GM12864 (cell line): ENCODE data around the gene TMEM131L.

Experiments used
- DNase-seq: peaks from one replicate; pipeline ENCODE4 v3.0.0-alpha.2; 2011; ENCODE audit warnings: low read depth
- H3K4me3 ChIP-seq: 2 replicates; pipeline ENCODE4 v1.5.1; 2011; ENCODE audit warnings: mild to moderate bottlenecking, low read depth, low read length, control low read depth
- TF ChIP-seq, protein P1 (sequence below): IDR thresholded peaks from 2 replicates; pipeline ENCODE4 v1.5.1; 2011; ENCODE audit warnings: low read depth, mild to moderate bottlenecking, moderate library complexity, low read length, control low read depth, inconsistent platforms; ENCODE audit errors: missing control alignments

TMEM131L gene

DNA sequence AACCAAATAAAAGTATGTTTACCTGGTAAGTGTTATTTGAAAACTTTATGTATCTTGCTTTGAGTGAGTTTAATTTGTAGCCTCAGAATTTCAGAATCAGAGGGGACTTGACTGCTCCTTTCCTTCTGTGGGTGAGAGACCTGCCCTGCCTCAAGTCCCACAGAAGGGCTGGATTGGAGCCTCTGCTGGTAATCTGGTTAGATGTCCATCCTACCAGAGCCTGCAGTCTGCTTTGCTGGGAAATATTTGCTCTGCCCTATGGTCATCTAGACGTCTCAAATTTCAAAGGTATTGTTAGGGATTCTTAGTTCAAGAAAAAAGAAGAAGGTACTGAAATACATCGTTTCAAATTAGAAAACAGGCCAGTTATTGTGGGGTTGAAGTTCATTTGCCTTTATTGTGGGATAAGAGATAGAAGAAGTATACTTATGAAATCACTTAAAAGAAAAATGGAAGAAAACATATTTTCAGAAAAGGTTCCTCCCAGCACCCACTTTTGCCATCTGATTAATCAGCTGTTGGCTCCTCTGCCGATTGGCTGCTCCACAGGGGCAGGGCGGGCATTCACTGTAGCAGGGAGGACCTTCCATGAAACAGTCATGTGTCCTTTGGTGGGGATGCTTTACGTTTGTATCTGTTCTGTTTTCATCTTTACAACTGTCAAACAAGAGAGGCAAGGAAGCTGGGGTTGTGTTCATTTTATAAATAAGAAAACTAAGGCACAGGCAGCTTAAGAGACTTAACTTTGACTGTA, 144.6 kb downstream of the TMEM131L start:
- TF ChIP-seq, protein P1, sequence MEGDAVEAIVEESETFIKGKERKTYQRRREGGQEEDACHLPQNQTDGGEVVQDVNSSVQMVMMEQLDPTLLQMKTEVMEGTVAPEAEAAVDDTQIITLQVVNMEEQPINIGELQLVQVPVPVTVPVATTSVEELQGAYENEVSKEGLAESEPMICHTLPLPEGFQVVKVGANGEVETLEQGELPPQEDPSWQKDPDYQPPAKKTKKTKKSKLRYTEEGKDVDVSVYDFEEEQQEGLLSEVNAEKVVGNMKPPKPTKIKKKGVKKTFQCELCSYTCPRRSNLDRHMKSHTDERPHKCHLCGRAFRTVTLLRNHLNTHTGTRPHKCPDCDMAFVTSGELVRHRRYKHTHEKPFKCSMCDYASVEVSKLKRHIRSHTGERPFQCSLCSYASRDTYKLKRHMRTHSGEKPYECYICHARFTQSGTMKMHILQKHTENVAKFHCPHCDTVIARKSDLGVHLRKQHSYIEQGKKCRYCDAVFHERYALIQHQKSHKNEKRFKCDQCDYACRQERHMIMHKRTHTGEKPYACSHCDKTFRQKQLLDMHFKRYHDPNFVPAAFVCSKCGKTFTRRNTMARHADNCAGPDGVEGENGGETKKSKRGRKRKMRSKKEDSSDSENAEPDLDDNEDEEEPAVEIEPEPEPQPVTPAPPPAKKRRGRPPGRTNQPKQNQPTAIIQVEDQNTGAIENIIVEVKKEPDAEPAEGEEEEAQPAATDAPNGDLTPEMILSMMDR = no peak
- DNase-seq = no peak
- no peak overlapping the region for H3K4me3 ChIP-seq

DNA sequence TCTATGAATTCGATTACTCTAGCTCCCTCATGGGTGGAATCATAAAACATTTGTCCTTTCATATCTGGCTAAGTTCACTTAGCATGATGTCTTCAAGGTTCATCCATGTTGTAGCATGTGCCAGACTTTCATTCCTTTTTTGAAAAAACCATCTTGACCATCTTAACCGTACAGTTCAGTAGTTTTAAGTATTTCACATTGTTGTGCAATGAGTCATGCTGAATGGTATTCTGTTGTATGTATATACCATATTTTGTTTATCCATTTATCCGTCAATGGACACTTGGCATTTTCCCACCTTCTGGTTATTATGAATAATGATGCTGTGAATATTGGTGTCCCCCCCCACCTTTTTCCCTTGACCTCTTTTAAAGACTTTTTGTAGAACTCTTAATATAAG, 145.5 kb downstream of the TMEM131L start:
- TF ChIP-seq, protein P1 = no peak
- H3K4me3 ChIP-seq = no peak overlapping the region
- no peak for DNase-seq

DNA sequence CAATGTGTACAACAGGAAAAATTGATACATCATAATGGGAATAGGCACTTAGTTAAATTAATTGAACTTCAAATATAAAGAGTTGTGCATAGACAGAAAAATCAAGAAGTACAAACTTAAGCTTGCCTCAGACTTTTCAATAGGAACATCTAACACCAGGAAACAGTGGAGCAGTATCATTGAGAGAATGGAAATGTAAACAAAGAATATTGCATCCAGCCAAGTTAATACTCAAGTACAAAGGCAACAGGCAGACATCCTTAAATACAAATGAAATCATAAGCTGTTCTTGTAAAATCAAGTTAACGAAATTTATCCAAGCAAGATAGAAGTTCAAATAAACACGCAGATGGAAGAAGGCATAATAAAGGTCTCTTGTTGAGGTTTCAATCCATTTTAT, 146.7 kb downstream of the TMEM131L start:
- no peak for DNase-seq
- H3K4me3 ChIP-seq = no peak overlapping the region
- TF ChIP-seq, protein P1 = no peak

DNA sequence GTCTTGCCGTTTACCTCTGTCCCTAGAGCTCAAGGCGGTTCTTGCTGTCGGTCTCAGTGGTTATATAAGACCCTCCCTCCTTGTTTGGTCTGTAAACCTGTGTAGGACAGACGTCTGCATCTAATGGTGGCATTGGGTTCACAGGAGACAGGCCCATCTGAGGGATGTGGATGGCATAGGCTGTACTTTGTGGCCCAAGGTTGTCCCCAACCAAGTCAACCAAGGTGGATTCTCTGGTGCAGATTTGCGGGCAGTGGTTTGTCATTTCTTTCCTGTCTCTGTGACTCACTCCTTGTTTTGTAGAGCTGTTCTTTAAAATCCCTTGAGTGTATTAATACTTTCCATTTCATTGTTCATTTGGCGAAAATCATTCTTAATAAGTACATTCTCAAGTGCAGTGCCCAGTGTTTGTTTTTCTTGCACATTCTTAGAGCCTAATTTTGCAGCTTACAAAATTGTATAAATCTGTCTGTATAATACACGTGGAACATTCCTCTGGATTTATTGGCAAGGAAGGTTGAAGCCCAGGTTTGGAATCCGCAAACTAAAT, 149.9 kb downstream of the TMEM131L start:
- no peak overlapping the region for H3K4me3 ChIP-seq
- TF ChIP-seq, protein P1 = no peak
- no peak for DNase-seq

DNA sequence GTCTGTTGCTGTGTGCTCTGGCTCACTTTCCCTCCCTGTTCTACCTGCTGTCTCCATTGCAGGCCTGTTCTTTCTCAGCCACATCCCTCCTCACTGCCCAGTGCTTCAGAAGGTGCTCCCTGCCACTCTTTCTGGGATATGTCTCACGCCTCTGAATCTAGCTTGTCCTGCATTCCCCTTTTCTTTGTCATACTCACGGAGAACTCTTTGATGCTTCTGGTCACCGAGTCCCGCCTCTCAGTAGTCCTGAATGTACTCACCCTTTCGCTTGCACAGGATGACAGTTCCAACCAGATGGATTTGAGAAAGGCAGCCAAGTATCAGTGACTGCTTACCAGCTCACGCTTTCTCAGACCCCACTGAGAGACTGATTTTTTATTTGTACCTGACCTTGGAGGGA, 152.7 kb downstream of the TMEM131L start:
- TF ChIP-seq, protein P1 = no peak
- no peak for DNase-seq
- no peak overlapping the region for H3K4me3 ChIP-seq

DNA sequence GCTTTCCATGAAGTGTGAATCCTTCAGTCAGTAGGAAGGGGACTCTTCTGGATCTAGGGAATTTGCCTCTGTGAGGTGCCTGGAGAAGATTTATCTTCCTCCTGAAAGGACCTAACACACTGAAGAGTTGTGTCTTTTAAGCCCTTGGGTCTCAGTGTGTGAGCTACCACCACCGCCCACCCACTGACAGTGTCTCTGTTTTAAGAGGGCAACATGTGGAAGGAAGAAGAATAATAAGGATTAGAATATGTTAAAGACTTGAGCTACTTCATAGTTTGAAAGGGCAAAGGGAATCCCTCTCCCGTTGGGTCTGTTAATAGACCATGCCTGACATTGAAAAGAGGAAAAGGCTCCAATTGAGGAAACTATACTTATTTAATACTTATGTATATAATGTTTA, 153.7 kb downstream of the TMEM131L start:
- TF ChIP-seq, protein P1 = no peak
- DNase-seq = no peak
- no peak overlapping the region for H3K4me3 ChIP-seq

DNA sequence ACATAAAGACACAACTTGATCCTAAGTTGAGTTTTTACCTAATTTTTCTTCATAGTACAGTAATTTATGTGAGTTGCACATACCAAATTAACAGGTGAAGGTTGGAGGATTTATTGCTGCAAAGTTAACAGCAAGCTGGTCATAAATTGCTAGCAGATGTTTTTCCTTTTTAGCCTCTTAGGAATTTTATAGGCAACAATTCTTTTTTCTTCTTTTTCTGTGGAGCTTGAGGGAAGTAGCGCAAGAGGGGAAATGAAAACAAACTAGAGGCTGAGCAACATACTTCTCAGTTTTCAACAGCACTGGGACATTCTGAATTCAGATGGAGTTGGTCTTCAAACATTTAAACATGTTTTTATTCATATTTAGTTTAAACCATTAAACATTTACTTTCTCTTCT, 154.2 kb downstream of the TMEM131L start:
- TF ChIP-seq, protein P1 = no peak
- DNase-seq = no peak
- no peak overlapping the region for H3K4me3 ChIP-seq
